ENCODE results near the gene SCAF8.

SCAF8 gene

GRCh38 chr6:154830771-154831170, 97.6 kb downstream of the SCAF8 start:
- no peaks in the 10 kb centered on the region for H3K36me3 ChIP-seq (replicated peaks; ENCODE audit: insufficient read depth, low read length)
- H4K20me1 ChIP-seq (ENCODE audit: insufficient read depth, low read length) = no peaks in the 10 kb centered on the region
- no peaks in the 10 kb centered on the region for H3K79me2 ChIP-seq (ENCODE audit: low read length)
- no peak overlapping the region for H2AFZ ChIP-seq (ENCODE audit: low read length)
- DNase-seq = no peak
- H3K9me3 ChIP-seq (replicated peaks; ENCODE audit: insufficient read depth, low read length) = no peaks in the 10 kb centered on the region
- H3K4me1 ChIP-seq (ENCODE audit: low read length) = no peaks in the 10 kb centered on the region
- no peaks in the 10 kb centered on the region for H3F3A ChIP-seq (ENCODE audit: insufficient read depth, low read length)
- TF ChIP-seq, protein P1, sequence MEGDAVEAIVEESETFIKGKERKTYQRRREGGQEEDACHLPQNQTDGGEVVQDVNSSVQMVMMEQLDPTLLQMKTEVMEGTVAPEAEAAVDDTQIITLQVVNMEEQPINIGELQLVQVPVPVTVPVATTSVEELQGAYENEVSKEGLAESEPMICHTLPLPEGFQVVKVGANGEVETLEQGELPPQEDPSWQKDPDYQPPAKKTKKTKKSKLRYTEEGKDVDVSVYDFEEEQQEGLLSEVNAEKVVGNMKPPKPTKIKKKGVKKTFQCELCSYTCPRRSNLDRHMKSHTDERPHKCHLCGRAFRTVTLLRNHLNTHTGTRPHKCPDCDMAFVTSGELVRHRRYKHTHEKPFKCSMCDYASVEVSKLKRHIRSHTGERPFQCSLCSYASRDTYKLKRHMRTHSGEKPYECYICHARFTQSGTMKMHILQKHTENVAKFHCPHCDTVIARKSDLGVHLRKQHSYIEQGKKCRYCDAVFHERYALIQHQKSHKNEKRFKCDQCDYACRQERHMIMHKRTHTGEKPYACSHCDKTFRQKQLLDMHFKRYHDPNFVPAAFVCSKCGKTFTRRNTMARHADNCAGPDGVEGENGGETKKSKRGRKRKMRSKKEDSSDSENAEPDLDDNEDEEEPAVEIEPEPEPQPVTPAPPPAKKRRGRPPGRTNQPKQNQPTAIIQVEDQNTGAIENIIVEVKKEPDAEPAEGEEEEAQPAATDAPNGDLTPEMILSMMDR (IDR thresholded peaks at IDR 0.05; ENCODE audit: low read length) = no peak
- no peak for TF ChIP-seq EZH2 (optimal IDR thresholded peaks at IDR 0.05; ENCODE audit: low read depth, low read length)
- no peak for TF ChIP-seq EZH2phosphoT487 (IDR thresholded peaks at IDR 0.05; ENCODE audit: low read length)
- no peak overlapping the region for H3K4me3 ChIP-seq (ENCODE audit: low read length)
- H3K27ac ChIP-seq (ENCODE audit: low read length) = no peak overlapping the region
- H3K9ac ChIP-seq (ENCODE audit: low read length) = no peak overlapping the region
- H3K9me2 ChIP-seq (replicated peaks; ENCODE audit: insufficient read depth, low read length) = no peaks in the 10 kb centered on the region
- no peak overlapping the region for H3K4me2 ChIP-seq (ENCODE audit: low read depth, low read length)
- no peaks in the 10 kb centered on the region for H3K27me3 ChIP-seq (replicated peaks; ENCODE audit: insufficient read depth, low read length)

GRCh38 chr6:154835307-154835706, 102.1 kb downstream of the SCAF8 start:
- Histone ChIP-seq H4K20me1 (ENCODE audit: insufficient read depth, low read length) (no peaks in the 10 kb centered on the region), H3K9ac (ENCODE audit: low read length) (no peak overlapping the region), H3K79me2 (ENCODE audit: low read length) (no peaks in the 10 kb centered on the region), H3K36me3 (replicated peaks; ENCODE audit: insufficient read depth, low read length) (no peaks in the 10 kb centered on the region), H3K9me3 (replicated peaks; ENCODE audit: insufficient read depth, low read length) (no peaks in the 10 kb centered on the region), H3K4me1 (ENCODE audit: low read length) (no peaks in the 10 kb centered on the region), H3F3A (ENCODE audit: insufficient read depth, low read length) (no peaks in the 10 kb centered on the region), H3K9me2 (replicated peaks; ENCODE audit: insufficient read depth, low read length) (no peaks in the 10 kb centered on the region), H3K27ac (ENCODE audit: low read length) (no peak overlapping the region), H3K27me3 (replicated peaks; ENCODE audit: insufficient read depth, low read length) (no peaks in the 10 kb centered on the region), H2AFZ (ENCODE audit: low read length) (no peak overlapping the region), H3K4me3 (ENCODE audit: low read length) (no peak overlapping the region), H3K4me2 (ENCODE audit: low read depth, low read length) (no peak overlapping the region)
- DNase-seq = no peak
- no peak for TF ChIP-seq EZH2 (optimal IDR thresholded peaks at IDR 0.05; ENCODE audit: low read depth, low read length)
- TF ChIP-seq, protein P1 (IDR thresholded peaks at IDR 0.05; ENCODE audit: low read length) = no peak
- TF ChIP-seq EZH2phosphoT487 (IDR thresholded peaks at IDR 0.05; ENCODE audit: low read length) = no peak

GRCh38 chr6:154839546-154839945, 106.3 kb downstream of the SCAF8 start:
- Histone ChIP-seq H3K9me3 (replicated peaks; ENCODE audit: insufficient read depth, low read length) (no peaks in the 10 kb centered on the region), H3K27me3 (replicated peaks; ENCODE audit: insufficient read depth, low read length) (no peaks in the 10 kb centered on the region), H3F3A (ENCODE audit: insufficient read depth, low read length) (no peaks in the 10 kb centered on the region), H3K4me3 (ENCODE audit: low read length) (no peak overlapping the region), H4K20me1 (ENCODE audit: insufficient read depth, low read length) (no peaks in the 10 kb centered on the region), H3K36me3 (replicated peaks; ENCODE audit: insufficient read depth, low read length) (no peaks in the 10 kb centered on the region), H3K9ac (ENCODE audit: low read length) (no peak overlapping the region), H3K9me2 (replicated peaks; ENCODE audit: insufficient read depth, low read length) (no peaks in the 10 kb centered on the region), H3K27ac (ENCODE audit: low read length) (no peak overlapping the region), H2AFZ (ENCODE audit: low read length) (no peak overlapping the region), H3K4me1 (ENCODE audit: low read length) (no peaks in the 10 kb centered on the region), H3K4me2 (ENCODE audit: low read depth, low read length) (no peak overlapping the region), H3K79me2 (ENCODE audit: low read length) (no peaks in the 10 kb centered on the region)
- TF ChIP-seq EZH2phosphoT487 (IDR thresholded peaks at IDR 0.05; ENCODE audit: low read length) (no peak), EZH2 (optimal IDR thresholded peaks at IDR 0.05; ENCODE audit: low read depth, low read length) (no peak)
- TF ChIP-seq, protein P1 (IDR thresholded peaks at IDR 0.05; ENCODE audit: low read length) = no peak
- DNase-seq = no peak

Measured in MM.1S (cell line).